ENCODE measurements around the gene GYG1.

GYG1 gene

GRCh38 chr3:148968321-148968720 lies 23.0 kb upstream of the GYG1 start:
- TF ChIP-seq SIN3A (IDR thresholded peaks at IDR 0.05; ENCODE audit: borderline replicate concordance, insufficient read depth, low read length) = no peak
- no peak for TF ChIP-seq POLR2AphosphoS5 (IDR thresholded peaks at IDR 0.05; ENCODE audit: low read depth, low read length)
- no peak for TF ChIP-seq TAF1 (IDR thresholded peaks at IDR 0.05; ENCODE audit: borderline replicate concordance, insufficient read depth, low read length)
- no peak for TF ChIP-seq REST (IDR thresholded peaks at IDR 0.05; ENCODE audit: insufficient read depth in 1 of 2, low read depth in 2 of 2, low read length in 2 of 2)
- TF ChIP-seq FOXP2 (optimal IDR thresholded peaks at IDR 0.05; ENCODE audit: borderline replicate concordance, extremely low read depth, extremely low read length, insufficient read depth) = no peak

DNA sequence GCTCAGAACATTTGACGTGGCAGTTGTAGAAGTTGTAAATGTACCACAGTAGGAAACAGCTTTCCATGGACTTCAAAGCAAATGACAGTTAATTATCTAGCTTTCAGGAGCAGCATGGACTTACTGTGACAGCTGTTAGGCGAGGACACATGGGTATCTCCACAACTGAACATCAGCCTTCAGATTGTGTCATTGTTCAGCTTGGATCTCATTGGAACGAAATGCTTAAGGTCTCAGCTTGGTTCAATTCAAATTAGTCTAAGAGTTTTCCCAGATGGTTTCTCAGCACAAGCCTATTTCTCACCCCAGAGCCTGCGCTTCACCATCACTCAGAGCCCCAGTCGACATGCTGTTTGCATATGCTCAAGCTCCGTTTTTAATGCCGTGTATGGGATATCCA lies 21.1 kb upstream of the GYG1 start:
- TF ChIP-seq POLR2AphosphoS5 (IDR thresholded peaks at IDR 0.05; ENCODE audit: low read depth, low read length) = no peak
- no peak for TF ChIP-seq REST (IDR thresholded peaks at IDR 0.05; ENCODE audit: insufficient read depth in 1 of 2, low read depth in 2 of 2, low read length in 2 of 2)
- no peak for TF ChIP-seq FOXP2 (optimal IDR thresholded peaks at IDR 0.05; ENCODE audit: borderline replicate concordance, extremely low read depth, extremely low read length, insufficient read depth)
- TF ChIP-seq SIN3A (IDR thresholded peaks at IDR 0.05; ENCODE audit: borderline replicate concordance, insufficient read depth, low read length) = no peak
- no peak for TF ChIP-seq TAF1 (IDR thresholded peaks at IDR 0.05; ENCODE audit: borderline replicate concordance, insufficient read depth, low read length)

DNA sequence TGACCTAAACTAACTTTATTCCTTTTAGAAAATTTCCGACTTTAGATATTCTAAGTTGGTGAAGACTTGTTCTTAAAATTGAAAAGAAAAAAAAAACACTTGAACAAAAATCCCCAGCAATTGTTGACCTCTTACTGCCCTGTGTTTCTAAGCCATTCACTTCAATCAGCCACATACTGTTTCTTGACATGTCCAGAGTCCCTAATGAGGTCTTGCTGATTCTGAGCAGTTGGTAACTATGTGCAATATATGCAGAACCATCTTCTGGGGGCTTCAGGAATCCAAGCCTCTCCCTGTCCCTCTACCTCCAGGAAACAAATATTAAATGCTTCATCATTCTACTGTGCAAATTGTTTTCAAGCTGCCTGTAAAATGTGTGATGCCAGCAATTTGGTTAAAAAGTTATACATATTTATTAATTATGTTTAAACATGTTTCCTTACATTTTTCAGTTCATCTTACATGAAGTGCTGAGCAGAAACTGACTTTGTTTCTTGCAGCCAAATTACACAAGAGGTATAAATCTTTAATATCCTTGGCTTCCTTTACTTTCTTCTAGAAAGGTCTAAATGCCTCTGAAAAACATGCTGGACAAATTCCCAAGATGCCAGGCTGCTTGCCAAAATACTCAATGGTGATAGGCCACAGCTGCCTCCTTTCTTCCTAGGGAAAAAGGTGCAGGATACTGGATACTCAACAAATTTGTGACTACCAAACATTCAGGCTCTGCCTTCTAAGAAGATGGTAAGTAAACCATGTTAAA lies 19.8 kb upstream of the GYG1 start:
- no peak for TF ChIP-seq REST (IDR thresholded peaks at IDR 0.05; ENCODE audit: insufficient read depth in 1 of 2, low read depth in 2 of 2, low read length in 2 of 2)
- TF ChIP-seq TAF1 (IDR thresholded peaks at IDR 0.05; ENCODE audit: borderline replicate concordance, insufficient read depth, low read length) = no peak
- TF ChIP-seq FOXP2 (optimal IDR thresholded peaks at IDR 0.05; ENCODE audit: borderline replicate concordance, extremely low read depth, extremely low read length, insufficient read depth) = no peak
- no peak for TF ChIP-seq POLR2AphosphoS5 (IDR thresholded peaks at IDR 0.05; ENCODE audit: low read depth, low read length)
- TF ChIP-seq SIN3A (IDR thresholded peaks at IDR 0.05; ENCODE audit: borderline replicate concordance, insufficient read depth, low read length) = no peak

DNA sequence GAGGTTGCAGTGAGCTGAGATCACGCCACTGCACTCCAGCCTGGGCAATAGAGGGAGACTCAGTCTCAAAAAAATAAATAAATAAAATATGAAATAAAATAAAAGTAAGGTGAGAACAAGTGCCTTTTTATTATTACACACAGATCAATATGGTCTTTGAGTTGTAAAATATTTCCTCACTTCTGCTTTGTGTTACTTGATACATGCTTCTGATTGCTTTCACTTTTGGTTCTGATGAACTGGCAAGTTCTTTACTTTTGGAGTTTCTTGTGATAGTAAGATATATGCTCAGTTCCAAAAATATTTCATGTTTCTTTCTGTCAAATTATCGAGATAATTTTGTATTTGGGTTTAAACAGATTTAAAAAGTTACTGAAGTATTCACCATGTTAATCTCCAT lies 16.6 kb upstream of the GYG1 start:
- no peak for TF ChIP-seq SIN3A (IDR thresholded peaks at IDR 0.05; ENCODE audit: borderline replicate concordance, insufficient read depth, low read length)
- TF ChIP-seq REST (IDR thresholded peaks at IDR 0.05; ENCODE audit: insufficient read depth in 1 of 2, low read depth in 2 of 2, low read length in 2 of 2) = no peak

GRCh38 chr3:148975248-148975647 lies 16.1 kb upstream of the GYG1 start:
- TF ChIP-seq TAF1 (IDR thresholded peaks at IDR 0.05; ENCODE audit: borderline replicate concordance, insufficient read depth, low read length) (no peak), FOXP2 (optimal IDR thresholded peaks at IDR 0.05; ENCODE audit: borderline replicate concordance, extremely low read depth, extremely low read length, insufficient read depth) (no peak), SIN3A (IDR thresholded peaks at IDR 0.05; ENCODE audit: borderline replicate concordance, insufficient read depth, low read length) (no peak), POLR2AphosphoS5 (IDR thresholded peaks at IDR 0.05; ENCODE audit: low read depth, low read length) (no peak), REST (IDR thresholded peaks at IDR 0.05; ENCODE audit: insufficient read depth in 1 of 2, low read depth in 2 of 2, low read length in 2 of 2) (no peak)

Measured in PFSK-1 (cell line).